Measurements from ENCODE around the gene ZNF775.

The ZNF775 gene

DNA sequence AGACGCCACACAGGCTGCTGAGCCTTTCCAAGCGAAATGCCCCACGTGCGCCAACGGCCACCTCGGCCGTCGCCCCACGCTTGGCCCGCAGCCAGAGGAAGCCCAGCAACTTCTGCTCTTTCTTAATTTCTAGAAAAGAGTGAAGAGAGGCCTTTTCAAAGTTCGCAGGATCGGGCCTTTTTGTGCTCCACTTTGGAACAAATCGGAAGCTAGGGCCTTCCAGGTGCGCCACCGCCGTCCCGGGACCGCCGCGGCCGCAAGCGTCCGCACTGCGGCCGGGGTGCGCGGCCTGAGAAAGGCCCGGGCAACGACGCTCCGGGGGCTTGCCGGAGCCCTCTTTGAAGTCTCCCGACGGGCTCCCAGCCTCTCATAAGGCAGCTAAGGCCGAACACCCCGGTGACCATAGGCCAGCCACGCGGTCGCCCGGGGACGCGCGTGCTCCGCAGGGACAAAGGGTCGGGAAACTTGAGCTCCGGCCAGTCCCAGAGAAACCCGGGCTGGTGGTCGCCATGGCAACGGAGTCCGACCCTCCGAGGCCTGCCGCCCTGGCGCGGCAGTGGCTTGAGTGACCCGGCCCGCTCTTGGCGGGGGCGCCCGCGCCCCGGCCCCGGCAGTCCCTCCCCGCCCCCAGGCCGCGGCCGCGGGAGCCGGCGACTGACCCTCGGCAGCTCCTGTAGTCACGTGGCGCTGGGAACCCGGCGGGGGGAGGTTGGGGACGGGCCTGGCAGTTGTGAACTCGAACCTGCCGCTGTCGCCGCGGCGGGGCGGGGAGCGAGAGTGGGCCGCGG, 10.8 kb upstream of the ZNF775 start, which contains the start of gene REPIN1:
TSS of gene REPIN1 (plus strand) at position 727 of the 788 bp plus-strand sequence. CDS start 890 bp downstream, outside the sequence.
- peak within 1 kb of the TSS; percentile 69 for H3K4me3 ChIP-seq (ENCODE audit: low read depth, low read length)
- H3K27ac ChIP-seq, result peak within 1 kb of the TSS; percentile 98
- peaks cover 44% of the 10 kb centered on the region for H3K36me3 ChIP-seq
- H3K9me3 ChIP-seq (ENCODE audit: severe bottlenecking), result no peaks in the 10 kb centered on the region
- peak; percentile 96 for DNase-seq
- TF ChIP-seq, protein P1, sequence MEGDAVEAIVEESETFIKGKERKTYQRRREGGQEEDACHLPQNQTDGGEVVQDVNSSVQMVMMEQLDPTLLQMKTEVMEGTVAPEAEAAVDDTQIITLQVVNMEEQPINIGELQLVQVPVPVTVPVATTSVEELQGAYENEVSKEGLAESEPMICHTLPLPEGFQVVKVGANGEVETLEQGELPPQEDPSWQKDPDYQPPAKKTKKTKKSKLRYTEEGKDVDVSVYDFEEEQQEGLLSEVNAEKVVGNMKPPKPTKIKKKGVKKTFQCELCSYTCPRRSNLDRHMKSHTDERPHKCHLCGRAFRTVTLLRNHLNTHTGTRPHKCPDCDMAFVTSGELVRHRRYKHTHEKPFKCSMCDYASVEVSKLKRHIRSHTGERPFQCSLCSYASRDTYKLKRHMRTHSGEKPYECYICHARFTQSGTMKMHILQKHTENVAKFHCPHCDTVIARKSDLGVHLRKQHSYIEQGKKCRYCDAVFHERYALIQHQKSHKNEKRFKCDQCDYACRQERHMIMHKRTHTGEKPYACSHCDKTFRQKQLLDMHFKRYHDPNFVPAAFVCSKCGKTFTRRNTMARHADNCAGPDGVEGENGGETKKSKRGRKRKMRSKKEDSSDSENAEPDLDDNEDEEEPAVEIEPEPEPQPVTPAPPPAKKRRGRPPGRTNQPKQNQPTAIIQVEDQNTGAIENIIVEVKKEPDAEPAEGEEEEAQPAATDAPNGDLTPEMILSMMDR (IDR thresholded peaks at IDR 0.05; ENCODE audit: low read depth, low read length), result no peak
- H3K27me3 ChIP-seq (ENCODE audit: insufficient read depth, low read depth, severe bottlenecking), result no peaks in the 10 kb centered on the region

DNA sequence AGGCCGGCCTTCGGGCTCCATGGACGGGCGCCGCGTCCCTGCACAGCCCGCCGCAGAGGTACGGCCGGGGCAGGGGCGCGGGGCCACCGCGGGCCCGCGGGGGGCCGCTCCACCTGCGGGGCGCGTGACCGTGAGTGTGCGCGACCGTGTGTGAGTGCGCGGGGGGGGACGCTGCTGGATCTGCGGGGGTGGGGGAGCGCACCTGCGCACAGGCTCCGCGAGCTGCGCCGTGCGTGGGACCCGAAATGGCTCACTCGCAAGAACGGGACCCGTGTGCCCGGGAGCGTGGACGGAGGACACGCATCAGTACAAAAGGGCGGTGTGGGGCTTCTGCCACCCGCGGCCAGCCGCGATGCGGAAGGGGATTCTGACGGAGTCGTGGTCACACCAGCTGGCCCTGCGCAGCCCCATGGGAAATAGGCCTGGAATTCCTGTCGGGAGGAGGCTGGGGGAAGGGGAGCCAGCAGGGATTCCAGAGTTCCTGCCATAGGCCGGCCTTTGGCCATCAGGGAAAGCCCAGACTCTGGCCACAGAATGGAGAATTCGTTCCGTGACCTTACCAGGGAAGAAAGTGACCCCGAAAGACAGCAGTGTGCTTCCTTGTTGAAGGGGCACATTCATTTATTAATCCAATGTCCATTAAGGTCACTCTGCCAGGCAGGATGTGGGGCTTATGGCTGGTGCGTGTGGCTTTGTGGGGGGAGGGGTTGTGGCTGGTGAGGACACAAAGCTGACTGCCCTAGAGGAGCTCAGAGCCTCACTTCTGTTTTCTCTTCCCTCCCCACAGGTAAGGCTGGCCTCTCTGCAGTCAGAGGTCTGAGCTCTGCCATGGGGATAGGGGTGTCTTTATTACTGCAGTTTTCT, 10.0 kb upstream of the ZNF775 start:
- Histone ChIP-seq H3K9me3 (ENCODE audit: severe bottlenecking) (no peaks in the 10 kb centered on the region), H3K27ac (peak overlapping the region; percentile 98), H3K27me3 (ENCODE audit: insufficient read depth, low read depth, severe bottlenecking) (no peaks in the 10 kb centered on the region), H3K36me3 (peaks cover 52% of the 10 kb centered on the region), H3K4me3 (ENCODE audit: low read depth, low read length) (peak overlapping the region; percentile 69)
- peak; percentile 89 for DNase-seq
- TF ChIP-seq, protein P1 (IDR thresholded peaks at IDR 0.05; ENCODE audit: low read depth, low read length), result no peak

DNA sequence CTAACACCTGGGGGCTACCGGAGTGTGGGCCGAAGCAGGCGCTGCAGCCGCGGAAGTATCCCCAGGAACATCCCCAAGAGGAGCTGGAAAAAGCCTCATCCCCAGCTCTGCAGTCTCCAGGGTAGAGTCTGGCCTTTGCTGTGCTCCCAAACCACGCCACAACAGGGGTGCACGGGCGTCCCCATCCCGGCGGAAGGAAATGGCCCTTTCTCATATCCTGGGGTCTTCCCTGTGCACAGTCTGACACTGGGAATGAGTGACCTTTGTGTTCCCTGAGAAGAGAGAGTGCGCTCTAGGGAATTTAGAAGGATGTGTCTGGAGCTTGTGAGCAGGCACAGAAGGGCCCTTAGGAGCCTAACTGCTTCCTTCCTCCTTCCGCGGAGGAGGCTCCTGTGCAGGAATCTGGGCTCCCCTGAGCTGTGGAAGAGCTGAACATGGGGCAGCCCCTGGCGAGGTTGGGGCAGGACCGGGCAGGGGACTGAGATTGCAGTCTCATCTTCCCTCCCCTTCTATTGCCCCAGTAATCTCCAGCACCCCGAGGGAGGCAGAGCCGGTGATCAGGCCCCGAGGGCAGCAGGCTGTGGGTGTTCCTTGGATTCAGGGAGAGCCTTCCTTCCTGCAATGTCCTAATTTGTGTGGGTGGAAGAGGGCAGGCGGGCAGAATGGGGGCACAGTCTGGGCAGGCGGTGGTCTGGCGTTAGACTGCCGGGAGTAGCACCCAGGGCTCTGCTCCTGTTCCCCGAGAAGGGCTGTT, 9.2 kb upstream of the ZNF775 start:
- no peaks in the 10 kb centered on the region for H3K9me3 ChIP-seq (ENCODE audit: severe bottlenecking)
- H3K27ac ChIP-seq, result peak overlapping the region; percentile 98
- H3K4me3 ChIP-seq (ENCODE audit: low read depth, low read length), result peak overlapping the region; percentile 69
- TF ChIP-seq, protein P1 (IDR thresholded peaks at IDR 0.05; ENCODE audit: low read depth, low read length), result no peak
- no peak for DNase-seq
- H3K36me3 ChIP-seq, result peaks cover 60% of the 10 kb centered on the region
- H3K27me3 ChIP-seq (ENCODE audit: insufficient read depth, low read depth, severe bottlenecking), result no peaks in the 10 kb centered on the region

DNA sequence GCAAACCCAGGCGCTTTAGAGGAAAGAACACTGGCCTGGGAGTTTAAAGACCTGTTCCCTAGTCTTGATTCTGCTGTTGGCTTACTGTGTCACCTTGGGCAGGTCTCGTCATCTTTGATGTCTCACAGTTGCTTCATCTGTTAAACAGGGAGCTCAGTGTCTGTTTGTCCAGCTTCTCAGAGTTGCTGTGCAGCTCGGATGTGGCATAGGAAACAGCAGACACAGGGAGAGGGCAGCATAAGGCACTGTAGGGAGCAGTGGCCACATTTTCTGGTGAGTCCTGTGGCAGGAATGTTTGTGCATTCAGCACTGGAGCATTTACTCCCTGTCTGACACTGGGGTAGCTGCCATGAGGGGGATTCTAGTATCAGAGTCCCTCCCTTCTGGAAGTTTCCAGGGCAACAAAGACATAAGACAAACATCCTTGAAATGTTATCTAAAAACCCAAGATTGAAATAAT, 8.5 kb upstream of the ZNF775 start:
- DNase-seq, result no peak
- Histone ChIP-seq H3K9me3 (ENCODE audit: severe bottlenecking) (no peaks in the 10 kb centered on the region), H3K27ac (peak overlapping the region; percentile 98), H3K36me3 (peaks cover 64% of the 10 kb centered on the region), H3K27me3 (ENCODE audit: insufficient read depth, low read depth, severe bottlenecking) (no peaks in the 10 kb centered on the region), H3K4me3 (ENCODE audit: low read depth, low read length) (no peak overlapping the region)
- TF ChIP-seq, protein P1 (IDR thresholded peaks at IDR 0.05; ENCODE audit: low read depth, low read length), result no peak

DNA sequence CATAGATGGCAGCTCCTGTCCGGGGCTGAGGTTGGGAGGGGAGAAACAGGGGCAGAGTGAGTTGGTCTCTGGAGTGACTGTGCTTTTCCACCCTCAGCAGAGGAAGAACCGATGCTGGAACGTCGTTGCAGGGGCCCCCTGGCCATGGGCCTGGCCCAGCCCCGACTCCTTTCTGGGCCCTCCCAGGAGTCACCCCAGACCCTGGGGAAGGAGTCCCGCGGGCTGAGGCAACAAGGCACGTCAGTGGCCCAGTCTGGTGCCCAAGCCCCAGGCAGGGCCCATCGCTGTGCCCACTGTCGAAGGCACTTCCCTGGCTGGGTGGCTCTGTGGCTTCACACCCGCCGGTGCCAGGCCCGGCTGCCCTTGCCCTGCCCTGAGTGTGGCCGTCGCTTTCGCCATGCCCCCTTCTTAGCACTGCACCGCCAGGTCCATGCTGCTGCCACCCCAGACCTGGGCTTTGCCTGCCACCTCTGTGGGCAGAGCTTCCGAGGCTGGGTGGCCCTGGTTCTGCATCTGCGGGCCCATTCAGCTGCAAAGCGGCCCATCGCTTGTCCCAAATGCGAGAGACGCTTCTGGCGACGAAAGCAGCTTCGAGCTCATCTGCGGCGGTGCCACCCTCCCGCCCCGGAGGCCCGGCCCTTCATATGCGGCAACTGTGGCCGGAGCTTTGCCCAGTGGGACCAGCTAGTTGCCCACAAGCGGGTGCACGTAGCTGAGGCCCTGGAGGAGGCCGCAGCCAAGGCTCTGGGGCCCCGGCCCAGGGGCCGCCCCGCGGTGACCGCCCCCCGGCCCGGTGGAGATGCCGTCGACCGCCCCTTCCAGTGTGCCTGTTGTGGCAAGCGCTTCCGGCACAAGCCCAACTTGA, 7.8 kb upstream of the ZNF775 start:
- Histone ChIP-seq H3K27ac (no peak overlapping the region), H3K9me3 (ENCODE audit: severe bottlenecking) (no peaks in the 10 kb centered on the region), H3K27me3 (ENCODE audit: insufficient read depth, low read depth, severe bottlenecking) (no peaks in the 10 kb centered on the region), H3K4me3 (ENCODE audit: low read depth, low read length) (no peak overlapping the region), H3K36me3 (peaks cover 64% of the 10 kb centered on the region)
- TF ChIP-seq, protein P1 (IDR thresholded peaks at IDR 0.05; ENCODE audit: low read depth, low read length), result no peak
- DNase-seq, result no peak

Data from WERI-Rb-1 (cell line).